GM21825 (cell line): ENCODE results near the gene YTHDF1.
"Not testable (repeated sequence)": the region's sequence is repeated elsewhere in the genome, so short reads cannot be mapped to it uniquely, and the experiment has no call there.

Experiments used
- ATAC-seq: cut with Tn5 transposase; IDR thresholded peaks from one replicate; pipeline ENCODE4 v1.9.1; 2021; ENCODE audit warnings: mild to moderate bottlenecking, moderate library complexity; ENCODE audit not compliant: unreplicated experiment

Gene YTHDF1

GRCh38 chr20:63173552-63174191 is 42.3 kb downstream of the YTHDF1 start:
- ATAC-seq: no peak

DNA sequence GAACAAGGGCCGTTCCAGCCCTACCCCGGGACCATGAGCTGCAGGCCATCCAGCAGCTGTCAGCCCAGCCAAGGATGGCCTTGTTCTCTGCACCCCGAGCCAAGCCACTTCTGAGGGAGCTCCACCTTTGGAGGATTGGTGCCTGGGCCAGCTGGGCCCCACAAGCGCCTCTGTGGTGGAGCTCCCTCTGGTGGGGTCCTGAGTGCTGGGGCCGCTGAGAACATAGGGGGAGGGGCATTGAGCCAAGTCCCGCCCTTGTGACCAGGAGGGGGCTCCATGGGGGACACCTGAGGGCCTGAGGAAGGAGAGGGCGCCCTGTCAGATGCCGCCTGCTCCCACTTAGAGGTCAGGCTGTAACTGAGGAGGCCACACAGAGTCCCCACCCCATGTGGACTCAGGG is 43.2 kb downstream of the YTHDF1 start:
- no peak for ATAC-seq

GRCh38 chr20:63171991-63172390 is 43.9 kb downstream of the YTHDF1 start:
- ATAC-seq: no peak

GRCh38 chr20:63169681-63170080 is 46.2 kb downstream of the YTHDF1 start:
- ATAC-seq: no peak

- no peak for ATAC-seq
Observed at GRCh38 chr20:63168861-63169260, 47.1 kb downstream of the YTHDF1 start.

GRCh38 chr20:63167918-63168520 is 47.9 kb downstream of the YTHDF1 start:
- no peak for ATAC-seq

DNA sequence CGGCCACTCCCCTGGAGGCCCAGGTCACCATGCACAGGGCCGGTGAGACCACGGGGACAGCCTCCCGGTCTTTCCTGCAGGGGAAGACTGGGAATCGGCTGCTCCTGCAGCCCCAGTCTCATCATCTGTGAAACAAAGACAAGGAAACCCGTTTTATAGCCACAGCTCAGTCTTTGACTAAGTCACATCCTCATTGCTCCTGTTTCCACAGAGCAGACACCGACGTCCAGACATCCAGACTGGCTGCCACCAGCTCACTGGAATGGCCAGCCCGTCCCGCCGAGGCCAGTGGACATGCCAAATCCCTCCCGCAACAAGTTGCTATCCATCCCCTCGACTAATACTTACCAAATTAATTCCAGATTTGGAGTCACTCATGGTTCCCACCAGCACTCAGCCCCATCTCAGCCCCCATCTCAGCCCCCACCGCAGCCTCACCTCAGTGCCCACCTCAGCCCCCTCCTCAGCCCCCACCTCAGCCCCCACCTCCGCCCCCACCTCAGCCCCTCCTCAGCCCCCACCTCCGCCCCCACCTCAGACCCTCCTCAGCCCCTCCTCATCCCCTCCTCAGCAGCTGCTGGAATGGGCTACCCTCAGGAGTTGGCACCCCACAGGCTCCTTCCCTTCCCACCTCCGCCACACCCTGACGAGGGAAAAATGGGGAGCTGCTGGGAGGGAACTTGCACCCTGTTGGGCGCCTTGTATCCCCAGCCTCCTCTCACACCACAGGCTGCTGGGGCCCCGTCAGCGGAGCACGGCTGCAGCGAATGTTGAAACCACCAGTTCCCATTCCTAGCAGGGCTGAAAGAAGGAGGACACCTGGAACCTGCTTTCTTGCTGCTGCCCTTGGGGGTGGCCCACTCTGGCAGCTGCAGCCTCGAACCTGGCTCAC is 48.7 kb downstream of the YTHDF1 start:
- ATAC-seq: no peak

DNA sequence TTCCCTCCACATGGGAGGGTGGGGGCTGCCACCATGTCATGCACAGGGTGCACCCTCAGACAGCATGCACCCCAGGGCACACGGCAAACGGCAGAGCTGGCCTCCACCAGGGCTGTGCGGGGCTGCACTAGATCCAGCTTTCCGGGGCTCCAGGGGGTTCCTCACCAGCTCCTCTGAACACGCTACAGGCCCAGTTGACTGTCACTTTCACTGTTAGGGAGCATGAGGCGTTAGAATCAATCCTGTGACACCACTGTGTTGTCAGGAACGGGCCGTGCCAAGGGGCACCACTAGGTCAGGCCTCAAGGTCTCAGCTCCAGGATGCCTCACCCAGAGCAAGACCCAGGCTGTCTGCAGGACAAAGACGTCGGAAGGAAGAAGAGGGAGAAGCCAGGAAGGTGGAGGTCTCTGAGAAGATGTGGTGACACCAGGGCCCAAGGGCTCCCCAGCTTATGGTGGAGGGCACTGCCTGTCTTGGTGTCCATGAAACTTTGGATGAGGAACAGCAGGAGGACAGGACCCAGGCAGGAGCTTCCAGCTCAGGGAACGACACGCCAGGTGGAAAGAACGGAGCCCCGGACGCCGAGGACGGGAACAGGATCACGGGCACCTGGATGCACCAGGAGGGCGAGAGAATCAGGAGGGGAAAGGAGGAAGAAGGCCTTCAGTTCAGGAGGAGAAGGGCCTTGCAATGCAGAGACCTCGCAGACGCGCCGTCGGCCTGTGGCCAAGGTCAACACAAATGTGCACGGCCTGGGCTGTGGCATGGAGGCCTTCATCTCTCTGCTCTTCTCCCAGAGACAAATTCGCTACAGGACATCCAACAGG is 49.5 kb downstream of the YTHDF1 start:
- no peak for ATAC-seq

DNA sequence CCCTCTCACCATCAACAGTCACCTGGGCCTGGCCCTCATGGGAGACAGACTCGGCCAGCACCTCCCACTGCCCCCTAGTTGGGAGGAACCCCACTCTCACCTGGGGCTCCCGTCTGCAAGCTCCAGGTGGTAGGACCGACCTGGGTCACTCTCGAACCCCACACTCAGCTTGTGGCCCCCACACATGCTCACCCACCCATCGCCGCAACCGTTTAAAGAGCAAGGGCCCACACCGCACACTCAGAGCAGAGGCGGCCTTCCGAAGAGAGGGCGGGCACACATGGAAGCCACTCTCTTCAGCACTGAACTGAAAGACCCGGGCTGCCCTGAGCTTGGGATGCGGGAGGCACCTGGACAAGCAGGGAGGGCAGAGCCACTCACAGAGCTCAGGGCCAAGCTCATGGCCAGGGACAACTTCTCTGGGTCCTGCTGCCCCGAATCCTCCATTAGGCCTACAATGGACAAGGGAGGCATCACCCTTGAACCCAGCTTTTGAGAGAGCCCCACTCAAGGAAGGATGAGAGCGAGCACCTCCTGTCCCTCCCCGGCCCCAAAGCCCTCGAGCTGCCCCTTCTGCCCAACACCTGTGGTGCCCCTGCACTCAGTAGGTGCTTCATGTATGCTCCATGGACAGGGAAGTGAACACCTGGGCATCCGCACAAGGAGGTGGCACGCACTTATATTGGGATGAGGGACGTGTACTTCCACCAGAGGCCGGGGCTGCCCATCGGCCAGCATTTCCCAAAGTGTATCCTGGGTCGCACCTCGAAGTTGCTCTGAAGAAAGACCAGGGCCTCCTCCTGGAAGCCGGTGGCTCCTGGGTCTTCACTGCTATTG is 50.4 kb downstream of the YTHDF1 start:
- ATAC-seq: no peak

DNA sequence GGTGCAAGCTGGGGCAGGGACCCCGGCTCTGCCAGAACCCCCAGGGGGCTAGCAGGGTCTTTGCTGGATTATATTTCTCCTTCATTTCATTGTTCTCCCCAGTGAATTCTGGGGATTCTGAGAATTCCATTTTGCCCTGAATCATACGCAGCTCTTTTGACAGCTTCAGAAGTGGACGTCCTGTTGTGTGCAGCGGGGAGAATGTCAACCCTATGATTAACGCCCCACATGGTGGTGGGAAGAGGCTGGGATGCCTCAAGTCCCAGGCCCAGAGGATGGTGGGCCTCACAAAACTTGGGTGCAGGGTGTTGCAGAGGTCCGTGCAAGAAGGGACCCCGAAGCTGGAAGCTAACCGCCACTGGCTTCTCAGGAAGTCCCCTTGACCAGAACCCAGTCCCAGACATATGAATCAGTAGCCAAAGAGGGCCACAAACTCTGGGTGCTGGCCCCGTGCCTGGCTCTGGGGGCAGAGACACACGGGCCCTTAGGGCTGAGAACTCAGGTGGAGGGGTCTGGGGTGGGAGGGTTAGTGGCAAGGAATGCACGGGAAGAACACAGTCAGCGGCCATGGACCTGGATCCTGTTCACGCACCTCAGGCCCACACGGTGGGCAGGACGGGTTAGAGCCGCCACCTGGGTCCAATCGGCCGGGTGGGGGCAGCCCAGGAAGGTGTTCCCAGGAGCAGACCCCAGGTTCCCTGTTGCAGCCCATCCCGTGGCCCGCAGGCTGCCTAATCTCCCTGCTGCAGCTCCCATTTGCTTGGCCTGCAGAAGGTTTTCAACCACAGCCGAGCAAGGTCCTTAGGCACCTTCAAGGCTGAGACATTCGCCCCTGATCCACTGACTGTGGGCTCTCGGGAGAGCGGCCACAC is 51.2 kb downstream of the YTHDF1 start:
- ATAC-seq: no peak

- no peak for ATAC-seq
Observed at GRCh38 chr20:63163596-63164483, 52.1 kb downstream of the YTHDF1 start.

DNA sequence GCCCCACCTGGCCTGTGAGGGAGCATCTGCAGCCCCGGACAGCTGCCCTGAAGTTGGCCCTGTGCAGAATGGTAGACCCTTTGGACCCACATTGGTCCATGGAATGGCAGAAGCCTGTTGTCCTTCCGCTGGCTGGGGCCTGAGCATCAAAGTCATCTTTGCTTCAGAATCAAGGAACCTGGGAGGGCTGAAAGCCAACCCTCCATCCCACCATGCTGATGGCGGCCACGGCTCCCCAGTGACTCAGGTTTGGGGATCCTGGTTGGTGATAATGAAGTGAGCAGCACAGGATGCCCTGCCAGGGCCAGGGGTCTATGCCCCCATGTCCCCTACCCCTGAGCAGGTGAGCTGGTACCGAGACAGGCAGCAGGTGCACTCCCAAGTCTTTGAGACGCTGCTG is 52.8 kb downstream of the YTHDF1 start:
- ATAC-seq: no peak

DNA sequence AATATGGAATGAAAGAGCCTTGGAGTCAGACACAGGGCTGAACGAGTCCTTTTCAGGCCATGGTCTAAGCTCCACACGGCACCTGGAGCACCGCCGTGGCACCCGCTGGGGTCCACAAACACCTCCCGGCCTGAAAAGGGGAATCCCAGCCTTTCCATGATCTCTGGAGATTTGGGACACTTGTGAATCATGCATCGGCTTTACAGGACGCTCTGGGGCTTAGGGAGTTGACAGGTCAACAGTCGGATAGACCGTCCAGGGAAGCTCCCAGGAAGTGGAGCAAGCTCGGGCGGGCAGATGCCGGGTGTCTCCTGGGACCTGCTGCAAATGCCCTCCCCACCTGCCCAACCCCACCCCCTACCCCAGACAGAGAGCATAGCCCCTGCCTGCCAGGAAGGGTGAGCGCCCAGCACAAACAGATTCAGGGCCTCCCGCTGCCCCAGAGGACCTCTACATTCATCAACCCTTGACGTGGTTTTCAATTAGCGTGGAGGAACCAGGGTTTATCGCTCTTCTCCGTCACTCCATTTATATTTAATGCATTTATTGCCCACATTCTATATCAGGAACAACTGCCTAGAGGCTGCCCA is 53.6 kb downstream of the YTHDF1 start:
- ATAC-seq: no peak

DNA sequence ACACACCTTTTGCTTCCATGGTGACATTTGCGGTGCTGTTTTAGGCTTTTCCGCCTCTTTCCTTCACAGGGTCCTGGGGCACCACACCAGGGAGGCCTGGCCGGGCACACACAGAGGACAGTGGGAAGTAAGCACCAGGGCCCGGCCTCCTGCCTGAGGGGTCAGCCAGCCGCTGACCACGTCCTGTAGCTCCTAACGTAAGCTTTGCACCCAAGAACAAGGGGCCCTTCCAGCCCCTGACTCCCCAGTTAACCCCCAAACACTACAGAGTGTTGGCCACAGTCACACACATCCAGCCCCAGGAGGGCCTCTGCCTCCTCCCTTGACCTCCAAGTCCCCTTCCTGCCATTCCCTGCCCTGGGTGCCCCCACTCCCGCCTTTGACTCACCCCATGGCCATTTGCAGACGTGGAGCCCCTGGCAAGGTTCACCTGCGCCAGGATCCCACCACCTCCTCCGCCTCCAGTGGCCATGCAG is 54.7 kb downstream of the YTHDF1 start:
- no peak for ATAC-seq

DNA sequence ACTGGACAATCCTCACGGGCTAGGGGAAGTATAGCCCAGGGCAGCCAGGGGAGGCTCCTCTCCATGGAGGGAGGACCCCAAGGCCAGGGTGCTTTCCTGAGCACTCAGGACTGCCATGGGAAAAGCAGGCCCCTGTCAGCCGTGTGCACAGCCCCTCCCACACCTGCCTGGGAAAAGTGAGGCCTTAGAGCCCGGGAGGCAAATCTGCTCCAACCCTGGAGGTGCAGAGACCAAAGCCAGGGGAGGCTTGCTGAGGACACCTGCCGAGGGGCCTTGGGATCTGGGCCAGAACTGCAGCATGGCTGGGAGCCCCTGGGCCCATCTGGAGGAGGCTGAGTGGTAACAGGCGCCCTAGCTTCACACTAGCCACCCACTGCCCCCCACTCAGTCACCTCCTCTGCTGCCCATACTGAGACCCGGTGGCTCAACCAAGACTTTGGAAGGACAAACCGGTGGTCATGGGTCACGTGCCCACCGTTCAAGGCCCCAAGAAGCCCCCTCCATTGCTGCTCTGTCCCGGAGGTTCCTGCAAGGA is 55.2 kb downstream of the YTHDF1 start:
- no peak for ATAC-seq

- no peak for ATAC-seq
Observed at GRCh38 chr20:63159826-63160640, 55.9 kb downstream of the YTHDF1 start.

DNA sequence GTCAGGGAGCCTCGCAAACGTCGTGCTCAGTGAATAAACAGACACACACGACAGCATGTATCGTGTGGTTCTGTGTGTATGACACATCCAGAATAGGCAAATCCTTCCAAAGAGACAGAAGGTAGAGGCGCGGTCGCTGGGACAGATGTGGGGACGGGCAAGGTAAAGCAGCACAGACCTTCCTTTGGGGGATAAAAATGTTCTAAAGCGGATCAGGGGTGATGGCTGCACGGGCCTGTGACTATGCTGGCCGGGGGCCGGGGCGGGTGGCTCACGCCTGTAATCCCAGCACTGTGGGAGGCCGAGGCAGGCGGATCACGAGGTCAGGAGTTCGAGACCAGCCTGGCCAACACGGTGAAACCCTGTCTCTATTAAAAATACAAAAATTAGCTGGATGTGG is 56.7 kb downstream of the YTHDF1 start:
- ATAC-seq: not testable (repeated sequence)
